T-helper 1 cell treated with Interleukin-12 subunit alpha and Interleukin-12 subunit beta and Interleukin-4 antibody, amounts not matched to agents 30 ng/mL and 1 ng/mL, for 36 hours (primary cell): Measurements from ENCODE around the gene HNF4A. TPM values are rescaled to one million over a fixed set of nuclear protein-coding genes. Genes with fewer than 3 reads are reported as not detected.

Experiments
- intact Hi-C: fragments of 100-400 bp; cut with micrococcal nuclease; formaldehyde crosslinking; loops from one replicate; pipeline ENCODE4 v1.15.1; 2024
- total RNA-seq: library from RNA; stranded (reverse); gene quantifications from 2 replicates; pipeline ENCODE4 v1.2.3, GENCODE V29; 2022

Gene HNF4A
- total RNA-seq, 1 donor from 2014 or later, result not detected

GRCh38 chr20:44420497-44420896 is 65.0 kb downstream of the HNF4A start:
- intact Hi-C loops, result no loop called here

- intact Hi-C loops, result no loop called here
Measured at GRCh38 chr20:44422083-44422482, 66.6 kb downstream of the HNF4A start.

- intact Hi-C loops, result no loop called here
Measured at GRCh38 chr20:44423480-44423879, 68.0 kb downstream of the HNF4A start.

- intact Hi-C loops, result no loop called here
Measured at GRCh38 chr20:44424039-44424495, 68.6 kb downstream of the HNF4A start.

- intact Hi-C loops, result no loop called here
Measured at GRCh38 chr20:44425923-44426322, 70.4 kb downstream of the HNF4A start.

GRCh38 chr20:44426879-44427790 is 71.6 kb downstream of the HNF4A start:
- intact Hi-C loops, result no loop called here

GRCh38 chr20:44427804-44428173 is 72.3 kb downstream of the HNF4A start:
- intact Hi-C loops, result no loop called here

GRCh38 chr20:44428174-44429016 is 72.9 kb downstream of the HNF4A start:
- intact Hi-C loops, result no loop called here

GRCh38 chr20:44429017-44429339 is 73.5 kb downstream of the HNF4A start:
- intact Hi-C loops, result no loop called here

- intact Hi-C loops, result no loop called here
Measured at GRCh38 chr20:44429419-44430269, 74.1 kb downstream of the HNF4A start.

GRCh38 chr20:44430270-44431065 is 75.0 kb downstream of the HNF4A start:
- intact Hi-C loops, result no loop called here

GRCh38 chr20:44431118-44431501 is 75.6 kb downstream of the HNF4A start:
- intact Hi-C loops, result no loop called here

- intact Hi-C loops, result no loop called here
Measured at GRCh38 chr20:44431502-44432234, 76.2 kb downstream of the HNF4A start.

GRCh38 chr20:44432618-44433577 is 77.4 kb downstream of the HNF4A start:
- intact Hi-C loops, result no loop called here

- intact Hi-C loops, result no loop called here
Measured at GRCh38 chr20:44433751-44434538, 78.4 kb downstream of the HNF4A start.

- intact Hi-C loops, result no loop called here
Measured at GRCh38 chr20:44435630-44436335, 80.3 kb downstream of the HNF4A start.

GRCh38 chr20:44436393-44436792 is 80.9 kb downstream of the HNF4A start:
- intact Hi-C loops, result no loop called here
